Upper lobe of left lung (tissue), 4 donors: ENCODE results near the gene ADAMTS13.

Experiments used
- EP300 ChIP-seq, 4 donors: sonication (generic); formaldehyde crosslinking; IDR thresholded peaks; one replicate each; pipeline ENCODE4 v1.5.1; 2017; ENCODE audit warnings: antibody characterized with exemption in 4 of 4, control low read depth in 2 of 4
- POLR2A ChIP-seq, 4 donors: fragments of 450-650 bp; IDR thresholded peaks; one replicate each; pipeline ENCODE4 v1.5.1; 2016 to 2017; ENCODE audit warnings: antibody characterized with exemption in 4 of 4, mild to moderate bottlenecking in 2 of 4
- POLR2AphosphoS5 ChIP-seq, 2 donors: sonication (generic); formaldehyde crosslinking; IDR thresholded peaks; one replicate each; pipeline ENCODE4 v1.5.1; 2017; ENCODE audit warnings: antibody characterized with exemption in 2 of 2
- TF ChIP-seq, protein P1 (sequence below), 6 experiments: fragments of 450-650 bp in 4 of 6; fragments of 200-600 bp in 2 of 6; sonication (generic) in 2 of 6; IDR thresholded peaks; one replicate each; pipeline ENCODE4 v1.5.1; 2016 to 2019; ENCODE audit warnings: antibody characterized with exemption in 6 of 6

DNA sequence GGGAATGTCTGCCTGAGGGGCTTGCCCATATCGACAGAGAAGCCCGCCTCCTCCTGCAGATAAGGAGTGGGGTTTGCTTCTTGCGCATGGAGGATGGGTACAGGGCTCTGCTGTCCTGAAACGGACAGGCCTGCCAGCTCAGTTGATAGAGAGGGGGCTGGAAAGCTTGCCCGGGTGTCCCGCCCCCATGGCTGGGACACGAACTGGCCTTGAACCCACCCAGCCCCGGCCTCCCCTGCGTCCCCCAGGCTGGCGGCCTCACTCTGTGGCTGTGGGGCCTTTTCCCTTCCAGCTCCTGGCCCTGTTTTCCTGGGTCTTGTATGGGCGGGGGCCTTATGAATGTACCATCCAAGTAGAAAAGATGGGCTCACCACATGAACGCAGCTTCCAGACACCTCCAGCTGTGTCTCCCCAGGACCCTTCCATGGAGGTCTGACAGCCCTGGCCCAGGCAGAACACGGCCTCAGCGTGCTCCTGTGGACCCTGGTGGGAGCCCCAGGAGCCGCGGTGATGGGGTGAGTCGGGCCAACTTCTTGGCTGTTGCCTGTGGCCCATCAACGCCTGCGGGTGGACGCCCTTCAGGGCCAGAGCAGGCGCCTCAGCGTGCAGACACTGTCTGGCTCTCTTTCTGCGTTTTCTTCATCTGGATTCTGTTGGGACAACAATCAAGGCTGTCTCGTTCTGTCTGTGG, 72.6 kb downstream of the ADAMTS13 start:
- TF ChIP-seq, protein P1, sequence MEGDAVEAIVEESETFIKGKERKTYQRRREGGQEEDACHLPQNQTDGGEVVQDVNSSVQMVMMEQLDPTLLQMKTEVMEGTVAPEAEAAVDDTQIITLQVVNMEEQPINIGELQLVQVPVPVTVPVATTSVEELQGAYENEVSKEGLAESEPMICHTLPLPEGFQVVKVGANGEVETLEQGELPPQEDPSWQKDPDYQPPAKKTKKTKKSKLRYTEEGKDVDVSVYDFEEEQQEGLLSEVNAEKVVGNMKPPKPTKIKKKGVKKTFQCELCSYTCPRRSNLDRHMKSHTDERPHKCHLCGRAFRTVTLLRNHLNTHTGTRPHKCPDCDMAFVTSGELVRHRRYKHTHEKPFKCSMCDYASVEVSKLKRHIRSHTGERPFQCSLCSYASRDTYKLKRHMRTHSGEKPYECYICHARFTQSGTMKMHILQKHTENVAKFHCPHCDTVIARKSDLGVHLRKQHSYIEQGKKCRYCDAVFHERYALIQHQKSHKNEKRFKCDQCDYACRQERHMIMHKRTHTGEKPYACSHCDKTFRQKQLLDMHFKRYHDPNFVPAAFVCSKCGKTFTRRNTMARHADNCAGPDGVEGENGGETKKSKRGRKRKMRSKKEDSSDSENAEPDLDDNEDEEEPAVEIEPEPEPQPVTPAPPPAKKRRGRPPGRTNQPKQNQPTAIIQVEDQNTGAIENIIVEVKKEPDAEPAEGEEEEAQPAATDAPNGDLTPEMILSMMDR (IDR thresholded peaks at IDR 0.05): no peak
- TF ChIP-seq POLR2A (IDR thresholded peaks at IDR 0.05): no peak
- no peak for TF ChIP-seq POLR2AphosphoS5 (IDR thresholded peaks at IDR 0.05)
- TF ChIP-seq EP300 (IDR thresholded peaks at IDR 0.05): no peak
